Fibroblast of peridontal ligament (primary cell): ENCODE measurements around the gene C1orf52.
"Not testable (repeated sequence)": the region's sequence is repeated elsewhere in the genome, so short reads cannot be mapped to it uniquely, and the experiment has no call there.

ENCODE experiments used
- DNase-seq: peaks from one replicate; pipeline ENCODE4 v3.0.0-alpha.2; 2010; ENCODE audit errors: extremely low read depth

Gene C1orf52

DNA sequence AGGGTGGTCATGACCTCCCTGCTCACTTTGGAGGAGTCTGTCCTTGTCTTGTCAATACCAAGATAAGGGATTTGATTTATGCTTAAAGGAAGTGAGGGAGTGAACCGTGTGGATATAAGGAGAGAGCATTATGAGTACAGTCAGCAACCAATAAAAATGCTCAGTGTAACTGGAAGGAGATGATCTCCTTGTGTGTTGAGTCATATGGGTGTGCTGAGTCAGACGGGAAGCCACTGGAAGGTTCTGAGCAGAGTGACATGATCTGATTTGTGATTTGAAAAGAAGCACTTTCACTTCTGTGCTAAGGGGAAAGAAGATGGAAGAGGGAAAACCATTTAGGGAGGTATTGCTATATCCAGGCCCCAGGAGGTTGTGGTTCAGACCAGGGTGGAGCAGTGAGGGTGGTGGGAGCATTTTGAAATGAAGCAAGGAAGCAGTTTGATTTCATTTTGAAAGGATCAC lies 19.4 kb upstream of the C1orf52 start:
- DNase-seq: peak; percentile 96

DNA sequence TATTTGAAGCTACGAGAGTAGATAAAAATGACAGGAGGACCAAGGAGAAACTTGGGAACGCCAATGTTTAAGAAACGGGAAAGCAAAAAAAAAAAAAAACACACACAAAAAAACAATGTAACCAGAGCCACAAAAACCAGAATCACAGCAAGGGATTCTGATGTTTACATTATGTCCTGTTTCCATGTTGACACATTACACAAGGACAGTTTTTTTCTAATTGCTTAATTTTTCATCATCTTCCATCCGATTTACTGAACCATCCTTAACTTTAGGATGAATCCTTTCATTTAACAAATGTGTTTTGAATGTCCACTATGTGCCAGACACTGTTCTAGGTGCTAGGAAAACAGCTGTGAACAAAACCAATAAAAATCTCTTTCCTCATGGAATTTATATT lies 18.3 kb upstream of the C1orf52 start:
- no peak for DNase-seq

DNA sequence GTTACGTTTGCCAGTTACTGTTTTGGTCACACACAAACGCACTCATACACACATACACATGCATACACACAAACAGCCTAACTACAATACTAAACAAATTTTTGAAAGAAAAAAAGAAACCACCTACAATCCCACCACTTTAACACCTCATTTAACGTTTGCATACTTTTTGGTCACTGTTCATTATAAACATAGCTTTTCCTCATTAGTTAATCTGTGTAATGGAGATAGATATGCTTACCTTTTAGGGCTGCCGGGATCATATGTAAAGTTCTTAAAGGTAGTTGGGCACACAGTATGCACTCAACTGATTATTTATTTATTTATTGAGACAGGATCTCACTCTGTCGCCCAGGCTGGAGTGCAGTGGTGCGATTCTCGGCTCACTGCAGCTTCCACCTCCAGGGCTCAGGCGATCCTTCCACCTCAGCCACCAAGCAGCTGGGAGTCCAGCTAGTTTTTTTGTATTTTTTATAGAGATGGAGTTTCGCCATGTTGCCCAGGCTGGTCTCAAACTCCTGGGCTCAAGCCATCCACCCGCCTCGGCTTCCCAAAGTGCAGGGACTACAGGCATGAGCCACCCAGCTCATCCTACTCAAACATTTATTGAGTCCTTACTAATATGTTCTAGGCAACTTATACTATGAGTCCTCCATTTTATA lies 17.6 kb upstream of the C1orf52 start:
- DNase-seq: no peak

DNA sequence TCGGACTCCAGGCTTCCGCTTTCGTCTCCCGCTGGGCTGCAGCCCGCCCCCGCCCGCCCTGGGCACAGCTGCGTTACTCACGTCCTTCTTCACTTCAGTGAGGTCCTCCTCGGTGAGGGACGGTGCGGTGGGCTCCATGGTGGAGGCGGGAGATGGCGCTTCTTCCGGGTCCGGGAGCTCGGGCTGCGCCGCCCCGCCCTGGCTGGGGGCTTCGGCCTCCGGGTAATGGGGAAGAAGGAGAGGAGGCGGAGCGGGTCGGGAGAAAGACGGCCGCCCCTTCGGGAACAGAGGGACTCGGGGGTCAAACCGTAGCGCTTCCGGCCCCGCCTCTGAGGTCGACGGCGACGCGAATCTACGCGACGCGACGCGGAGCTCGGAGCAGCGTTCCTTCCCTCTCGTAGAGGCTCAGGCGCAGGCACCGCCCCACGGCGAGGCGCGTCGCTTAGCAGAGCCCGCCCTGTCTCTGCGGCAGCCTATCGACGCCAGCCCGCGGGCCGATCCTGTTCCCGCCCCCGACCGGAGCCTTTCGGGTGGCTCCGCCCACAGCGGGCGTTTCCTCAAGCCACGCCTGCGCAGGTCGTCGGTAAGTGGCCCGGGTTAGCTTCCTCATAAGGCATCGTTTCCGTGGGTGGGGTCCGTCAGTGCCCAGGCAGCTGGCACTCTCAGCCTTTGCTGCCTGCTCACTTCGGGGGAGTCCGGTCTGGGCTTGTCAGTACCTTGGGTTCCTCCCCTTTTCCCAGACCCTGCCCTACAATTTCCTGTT lies 16.9 kb upstream of the C1orf52 start, which contains the start of gene BCL10:
Gene BCL10 (minus strand): TSS at position 418 of the 763 bp plus-strand sequence. CDS start 280 bp downstream, at position 138.
- DNase-seq: peak; percentile 95

DNA sequence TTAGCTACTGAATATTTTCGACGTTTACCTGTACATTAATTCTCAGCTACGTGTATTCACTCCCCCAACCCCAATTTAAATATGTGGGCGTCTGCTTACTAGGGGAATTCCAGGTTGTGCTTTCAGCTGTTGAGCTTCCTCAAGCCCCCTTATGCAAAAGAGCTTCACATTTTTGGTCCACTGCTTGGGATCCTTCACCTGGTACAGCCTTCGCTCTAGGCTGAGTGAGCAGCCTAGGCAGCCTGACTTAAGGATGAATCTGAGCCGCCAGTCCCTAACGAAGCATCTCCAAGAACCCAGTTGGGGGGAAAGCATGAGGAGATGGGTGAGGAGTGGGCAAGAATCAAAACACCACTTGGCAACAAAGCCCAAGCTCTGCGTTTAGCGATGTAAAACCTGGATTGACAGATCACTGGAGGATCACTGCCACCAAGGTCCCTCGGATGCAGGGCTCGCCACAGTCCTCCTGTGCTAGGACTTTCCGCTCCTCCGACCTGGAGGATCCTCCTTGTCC lies 16.3 kb upstream of the C1orf52 start:
- no peak for DNase-seq

DNA sequence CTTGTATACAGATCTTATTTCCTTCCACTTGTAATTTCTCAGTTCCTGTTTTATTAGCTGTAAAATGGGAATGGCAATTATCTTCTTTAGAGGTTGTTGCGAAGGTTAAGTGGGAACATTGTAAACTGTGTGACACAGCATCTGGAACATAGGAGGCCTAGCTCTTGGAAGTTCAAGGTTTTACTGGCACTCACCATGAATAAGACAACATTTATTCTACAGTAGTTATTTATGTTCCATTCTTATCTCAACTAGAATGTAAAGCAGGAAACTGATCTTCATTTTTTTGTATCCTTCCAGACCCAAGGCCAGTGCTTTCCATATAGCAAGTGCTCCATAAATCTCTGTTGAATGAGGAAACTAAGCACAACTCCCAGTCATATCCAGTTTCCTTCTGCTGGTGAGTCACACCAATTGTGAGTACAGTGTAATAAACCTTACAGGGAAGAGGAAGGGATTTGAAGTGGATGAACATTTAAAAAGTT lies 15.5 kb upstream of the C1orf52 start:
- DNase-seq: peak; percentile 86

DNA sequence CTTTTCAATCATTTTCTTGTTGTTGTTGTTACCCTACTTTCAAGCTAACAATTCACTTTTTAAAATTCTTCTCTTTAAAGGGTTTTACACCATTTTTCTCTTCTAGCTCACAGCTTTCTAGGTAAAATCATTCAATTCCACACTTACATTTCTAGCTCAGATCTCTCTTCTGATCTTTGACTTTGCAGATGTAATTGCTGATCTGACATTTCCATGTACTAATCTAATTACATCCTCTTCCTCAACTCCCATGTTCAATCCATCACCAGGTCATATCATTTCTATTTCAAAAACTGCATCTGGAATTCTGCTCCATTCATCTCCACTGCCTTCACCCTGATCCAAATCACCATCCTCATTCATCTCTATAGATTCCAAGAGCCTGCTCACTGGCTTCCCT lies 13.9 kb upstream of the C1orf52 start:
- no peak for DNase-seq

DNA sequence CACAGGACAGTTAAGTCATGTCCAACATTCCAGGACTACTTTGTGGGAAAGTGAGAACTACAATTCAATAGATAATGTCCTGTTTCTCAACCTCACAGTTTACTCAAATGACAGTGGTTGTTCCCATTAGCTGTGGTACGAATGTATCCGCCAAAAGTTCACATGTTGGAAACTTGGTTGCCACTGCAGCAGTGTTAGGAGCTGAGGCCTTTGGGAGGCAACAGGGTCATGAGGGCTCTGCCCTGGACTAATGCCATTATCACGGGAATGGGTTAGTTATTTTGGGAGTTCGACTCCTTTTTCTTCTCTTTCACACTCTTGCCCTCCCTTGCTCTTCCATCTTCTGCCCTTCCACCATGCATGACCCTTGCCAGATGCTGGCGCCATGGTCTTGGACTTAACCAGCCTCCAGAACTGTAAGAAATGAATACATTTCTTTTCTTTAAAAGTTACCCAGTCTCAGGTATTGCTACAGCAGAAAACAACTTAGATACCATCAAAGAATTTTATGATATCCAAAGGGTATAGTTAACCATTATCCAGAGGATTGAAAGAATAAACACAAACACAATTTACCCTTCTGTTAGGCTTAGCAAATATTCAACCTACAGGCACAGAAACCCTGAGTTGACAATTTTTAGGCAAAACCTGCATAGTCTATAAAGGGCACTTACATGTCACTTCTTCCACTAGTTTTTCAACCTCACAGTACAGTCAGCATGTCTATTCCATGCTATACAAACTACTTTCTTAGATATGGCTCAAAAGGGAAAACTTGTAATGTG lies 9.5 kb upstream of the C1orf52 start:
- DNase-seq: no peak

DNA sequence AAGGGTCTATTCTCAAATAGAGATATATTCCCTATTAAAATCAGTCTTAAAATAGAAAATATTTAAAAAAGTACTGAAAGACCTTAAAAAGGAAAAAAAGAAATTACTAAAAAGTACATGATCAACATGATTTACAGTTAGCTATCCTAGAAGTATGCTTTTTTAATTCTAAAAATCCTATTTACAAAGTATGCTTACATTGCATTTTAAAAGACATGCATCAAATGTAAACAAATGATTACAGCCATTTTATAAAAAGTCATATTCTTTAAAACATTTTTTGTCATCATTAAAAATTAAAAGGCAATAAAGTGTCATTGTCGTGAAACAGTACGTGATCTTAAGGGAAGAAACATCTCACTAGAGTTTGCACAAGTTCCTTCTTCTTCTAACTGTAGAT lies 7.9 kb upstream of the C1orf52 start:
- no peak for DNase-seq

DNA sequence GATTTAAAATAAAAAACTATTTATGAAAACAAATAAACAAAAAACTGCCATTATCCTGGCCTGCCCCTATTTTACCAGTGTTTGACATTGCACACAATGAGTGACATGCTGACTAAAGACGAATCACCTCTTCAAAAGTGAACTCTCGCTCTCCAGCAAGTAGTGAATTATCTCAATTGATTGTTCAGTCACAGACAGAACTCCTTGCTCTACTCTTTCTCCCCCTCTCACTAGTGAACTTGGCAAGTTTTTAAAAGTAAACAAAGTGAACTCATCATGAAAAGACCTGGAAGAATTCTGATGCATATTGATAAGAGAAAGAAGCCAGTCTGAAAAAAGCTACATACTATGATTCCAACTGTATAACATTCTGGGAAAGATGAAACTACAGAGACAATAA lies 4.7 kb upstream of the C1orf52 start:
- DNase-seq: no peak

DNA sequence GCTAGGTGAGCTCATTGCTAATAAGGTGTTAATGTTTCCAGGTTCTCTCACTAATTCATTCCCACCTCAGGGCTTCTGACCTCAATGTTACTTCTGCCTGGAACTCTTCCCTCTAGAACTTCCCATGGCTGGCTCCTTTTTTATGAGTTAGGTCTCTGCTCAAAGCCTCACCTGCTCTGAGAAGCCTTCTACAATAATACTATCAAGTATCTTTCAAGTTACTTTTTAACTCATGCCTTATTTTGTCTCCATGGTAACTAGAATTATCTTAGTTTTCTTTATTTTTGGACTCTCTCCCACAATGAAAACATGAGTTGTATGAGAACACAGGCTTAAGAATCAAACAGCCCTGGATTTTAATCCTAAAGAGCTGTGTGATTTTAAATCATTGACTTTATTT lies 3.5 kb upstream of the C1orf52 start:
- DNase-seq: no peak

DNA sequence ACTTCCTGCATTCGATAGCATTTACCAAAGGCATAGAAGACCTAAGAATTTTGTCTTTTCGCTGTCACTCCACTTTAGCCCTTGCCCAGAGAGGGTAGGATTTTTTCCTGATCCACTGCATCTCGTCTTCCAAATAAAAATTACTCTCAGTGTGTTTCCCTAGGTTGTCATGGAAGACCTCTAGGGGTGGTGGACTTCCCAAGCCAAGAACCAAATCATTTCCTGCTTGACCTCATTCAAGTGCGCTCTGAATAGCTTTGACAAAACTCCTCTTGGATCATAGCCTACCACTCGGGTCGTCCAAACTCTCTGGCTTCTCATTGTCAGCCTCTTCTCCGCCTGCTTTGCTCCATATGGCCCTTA lies 431 bp upstream of the C1orf52 start:
- DNase-seq: peak; percentile 77

DNA sequence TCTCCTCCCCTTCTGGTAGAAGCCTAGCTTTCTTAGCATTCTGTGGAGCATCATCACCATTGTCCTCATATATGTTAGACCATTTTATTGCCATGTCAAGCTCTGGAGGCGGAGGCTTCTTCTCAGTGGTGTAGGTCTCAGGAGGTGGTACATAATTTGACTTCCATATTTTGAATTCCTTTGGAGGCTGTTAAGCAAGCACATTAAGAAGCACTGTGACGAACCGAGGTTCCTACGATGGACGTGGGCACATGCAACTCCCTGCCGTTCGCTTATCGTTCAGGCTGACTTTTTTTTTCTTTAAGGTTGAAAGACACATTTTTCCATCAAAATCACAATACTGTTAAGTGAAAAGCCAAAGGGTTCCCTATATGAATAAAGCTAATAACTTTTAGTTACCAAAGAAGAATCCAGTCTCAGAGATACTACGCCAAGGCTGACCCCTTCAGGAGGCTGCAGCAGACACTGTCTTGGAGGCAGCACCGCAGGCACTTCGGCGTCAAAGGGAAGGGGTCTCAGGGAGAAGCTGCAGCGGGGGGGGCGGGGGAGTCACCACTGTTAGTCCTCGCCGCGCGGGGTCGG lies 835 bp downstream of the C1orf52 start:
- DNase-seq: peak; percentile 33

DNA sequence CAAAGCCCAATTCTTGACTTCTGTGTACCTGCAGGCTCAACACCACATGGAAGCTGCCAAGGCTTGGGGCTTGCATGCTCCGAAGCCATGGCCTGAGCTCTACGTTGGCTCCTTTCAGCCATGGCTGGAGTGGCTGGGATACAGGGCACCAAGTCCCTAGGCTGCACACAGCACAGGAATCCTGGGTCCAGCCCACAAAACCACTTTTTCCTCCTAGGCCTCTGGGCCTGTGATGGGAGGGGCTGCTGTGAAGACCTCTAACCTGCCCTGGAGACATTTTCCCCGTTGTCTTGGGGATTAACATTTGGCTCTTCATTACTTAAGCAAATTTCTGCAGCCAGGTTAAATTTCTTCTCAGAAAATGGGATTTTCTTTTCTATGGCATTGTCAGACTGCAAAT lies 10.4 kb downstream of the C1orf52 start:
- not testable (repeated sequence) for DNase-seq

DNA sequence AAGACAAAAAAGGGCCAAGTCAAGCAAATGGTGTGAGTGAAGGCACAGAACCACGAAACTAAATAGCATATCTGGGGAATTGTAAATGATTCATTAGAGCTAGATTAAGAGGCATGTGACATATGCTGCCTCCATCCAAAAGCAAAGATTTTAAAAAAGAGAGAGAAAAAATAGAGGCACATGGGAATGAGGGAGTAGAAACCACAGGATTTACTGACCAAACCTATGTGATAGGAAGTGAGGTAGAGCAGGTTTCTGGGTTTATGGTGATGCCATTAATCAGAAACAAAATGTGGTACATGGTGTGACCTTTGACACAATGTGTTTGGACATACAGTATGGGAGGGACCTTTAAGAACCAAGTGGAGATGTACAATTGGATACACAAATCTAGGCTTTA lies 13.6 kb downstream of the C1orf52 start:
- no peak for DNase-seq

DNA sequence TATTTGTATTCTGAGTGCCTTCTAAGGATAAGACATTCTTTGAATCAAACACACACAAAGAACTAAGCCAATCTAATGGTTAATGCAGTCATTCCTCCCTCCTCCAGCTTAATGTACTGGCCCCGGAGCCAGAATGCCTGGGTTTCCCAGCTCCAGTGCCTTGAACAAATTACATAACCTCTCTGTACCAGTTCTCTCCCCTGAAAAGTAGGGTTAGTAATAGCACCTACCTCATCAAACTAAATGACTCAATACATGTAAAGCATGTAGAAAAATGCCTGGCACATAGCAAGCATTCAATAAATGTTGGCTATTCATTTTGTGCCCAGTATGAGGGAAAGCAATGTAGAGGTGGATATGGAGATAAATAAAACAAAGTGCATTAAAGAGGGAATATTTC lies 14.0 kb downstream of the C1orf52 start:
- peak; percentile 18 for DNase-seq

DNA sequence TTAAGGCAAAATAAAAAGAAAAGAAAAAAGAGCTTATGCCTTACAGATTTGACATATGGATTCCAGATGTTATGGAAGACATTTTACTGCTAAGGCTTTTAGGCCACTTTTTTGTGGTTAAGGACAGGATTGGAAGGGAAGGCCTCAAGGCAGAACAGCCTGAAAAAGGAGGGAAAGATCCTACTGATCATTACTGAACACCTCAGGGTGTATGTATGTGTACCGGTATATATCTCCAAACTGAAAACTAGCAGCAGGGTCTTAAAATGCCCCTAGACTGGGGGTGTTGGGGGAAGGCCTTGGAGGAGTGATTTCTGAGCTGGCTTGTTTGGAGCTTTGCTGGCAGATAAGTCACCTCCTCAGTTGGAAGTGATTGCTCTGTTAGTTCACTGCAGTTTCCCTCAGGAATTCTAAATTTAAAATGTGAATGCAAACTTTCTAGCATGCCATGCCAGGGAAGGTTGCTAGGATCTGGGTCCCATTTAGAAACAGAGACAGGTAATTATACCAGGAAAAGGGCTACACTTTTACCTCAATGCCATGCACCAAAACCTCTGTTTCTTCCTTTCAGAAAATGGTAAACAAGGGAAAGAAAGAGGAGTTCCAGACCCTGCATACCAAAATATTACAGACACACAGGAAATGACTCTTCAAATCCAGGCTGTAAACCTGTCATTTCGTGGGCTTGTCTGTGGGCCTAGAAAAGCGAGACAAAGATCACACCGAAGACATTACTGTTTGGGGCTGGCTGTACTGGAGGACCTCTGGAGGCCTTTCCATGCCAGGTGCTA lies 15.0 kb downstream of the C1orf52 start:
- peak; percentile 46 for DNase-seq

DNA sequence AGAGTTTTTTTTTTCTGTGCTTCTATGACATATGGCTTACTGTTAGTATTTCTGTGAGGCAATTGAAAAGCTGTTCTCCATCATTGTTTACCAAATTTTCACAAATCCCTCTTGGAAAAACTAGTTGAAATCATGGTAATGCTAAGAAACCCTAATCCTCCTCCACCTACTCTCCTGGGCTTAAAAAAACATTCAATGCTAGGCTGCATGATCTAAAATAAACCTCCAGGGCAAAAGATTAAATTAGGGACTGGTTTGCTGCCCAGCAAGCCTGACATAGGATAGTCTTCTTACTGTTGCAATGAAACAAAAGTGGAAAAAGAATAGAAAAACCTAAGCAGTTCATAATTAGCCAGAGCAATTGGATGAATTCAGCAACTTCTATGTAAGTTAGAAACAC lies 16.1 kb downstream of the C1orf52 start:
- peak; percentile 76 for DNase-seq

DNA sequence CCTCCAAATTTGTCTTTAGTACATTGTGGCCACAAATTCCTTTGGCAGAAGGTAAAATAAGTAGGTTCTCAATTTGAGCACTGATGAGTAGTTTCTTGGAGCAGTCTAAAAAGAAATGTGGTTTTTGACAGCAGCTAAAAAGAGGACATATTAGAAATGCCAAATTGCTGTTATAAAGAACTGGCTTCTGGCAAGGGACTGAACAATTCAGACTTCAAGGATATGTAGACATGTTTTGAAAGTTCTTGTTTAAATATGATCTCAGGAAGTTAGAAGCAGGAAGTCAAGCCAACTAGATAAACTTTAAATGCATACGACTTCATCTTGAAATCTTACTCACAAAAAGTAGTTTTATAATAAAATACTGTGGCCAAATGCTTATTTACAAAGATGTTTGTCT lies 18.8 kb downstream of the C1orf52 start:
- DNase-seq: peak; percentile 26

DNA sequence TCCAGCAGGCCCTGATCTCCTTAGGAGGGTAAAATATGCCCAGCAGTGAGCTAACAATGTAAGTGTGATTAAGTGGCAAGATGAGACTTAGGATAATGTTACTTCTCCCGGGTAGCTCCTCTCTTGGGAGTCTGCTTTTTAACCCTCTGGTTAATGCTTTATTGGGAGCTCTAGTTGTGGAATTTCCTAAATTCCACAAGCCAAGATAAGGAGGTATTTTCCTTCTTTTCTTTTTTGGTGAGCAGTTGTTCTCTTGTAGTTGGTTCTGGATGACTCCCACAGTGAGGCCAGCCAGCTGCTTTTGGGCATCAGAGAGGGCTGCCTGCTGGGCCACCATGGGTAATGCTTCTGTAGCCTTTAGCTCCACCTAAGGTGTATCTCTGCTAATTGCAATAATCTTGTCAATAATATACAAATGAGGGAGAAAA lies 19.3 kb downstream of the C1orf52 start:
- DNase-seq: peak; percentile 42

DNA sequence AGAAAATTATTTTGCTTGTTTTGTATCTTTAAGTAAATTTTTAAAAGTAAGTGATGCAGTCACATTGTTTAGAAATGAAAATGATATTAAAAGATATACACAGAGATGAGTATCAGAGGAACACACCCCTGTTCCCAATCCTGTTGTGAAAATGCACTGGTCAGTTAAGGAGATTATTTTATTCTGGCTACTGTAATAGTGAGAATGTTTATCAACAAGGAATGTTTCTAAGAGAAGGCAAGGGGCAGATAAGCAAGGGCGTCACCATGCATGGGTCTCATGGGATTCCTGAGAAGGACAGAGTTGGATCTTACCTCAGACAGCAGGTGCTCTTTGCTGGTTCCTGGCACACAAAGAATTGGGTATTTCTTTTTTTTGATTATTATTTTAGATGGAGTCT lies 21.8 kb downstream of the C1orf52 start:
- DNase-seq: no peak
